ENCODE results near the gene PPP6R1.

DNA sequence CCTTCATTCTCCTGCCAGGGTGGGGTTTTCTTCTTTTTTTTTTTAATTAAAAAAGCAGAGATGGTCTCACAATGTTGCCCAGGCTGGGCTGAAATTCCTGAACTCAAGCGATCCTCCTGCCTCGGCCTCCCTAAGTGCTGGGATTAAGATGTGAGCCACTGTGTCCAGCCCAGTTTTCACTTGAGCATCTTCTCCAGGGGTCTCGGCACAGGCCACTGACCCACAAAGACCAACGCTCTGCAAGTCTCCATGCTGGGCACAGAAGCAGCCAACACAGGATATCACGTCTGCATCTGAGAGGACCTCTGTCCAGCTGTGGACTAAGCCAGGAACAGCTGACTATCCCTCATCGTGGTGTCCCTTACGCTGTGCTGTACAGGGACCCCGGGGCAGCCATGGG, 20.8 kb downstream of the PPP6R1 start:
- TF ChIP-seq EZH2 (IDR thresholded peaks at IDR 0.05) (no peak), POLR2AphosphoS5 (IDR thresholded peaks at IDR 0.05; ENCODE audit: borderline replicate concordance, low read depth, low read length) (no peak), FOXP2 (optimal IDR thresholded peaks at IDR 0.05; ENCODE audit: control extremely low read depth, extremely low read length, insufficient read depth) (no peak)
